Mesodermal cell (in vitro differentiated cells): Measurements from ENCODE around the gene WDFY4.

Experiments
- H3K27ac ChIP-seq: 2 replicates; pipeline ENCODE4 v1.7.0; 2013; ENCODE audit warnings: mild to moderate bottlenecking, low read depth, low read length, moderate library complexity; ENCODE audit not compliant: severe bottlenecking
- H3K36me3 ChIP-seq: 2 replicates; pipeline ENCODE4 v1.7.1; 2013; ENCODE audit warnings: mild to moderate bottlenecking, low read length, moderate library complexity; ENCODE audit not compliant: control insufficient read depth, insufficient read depth
- H3K4me1 ChIP-seq: one replicate; pipeline ENCODE4 v1.7.1; 2013; ENCODE audit warnings: mild to moderate bottlenecking, low read length; ENCODE audit not compliant: insufficient read depth, control insufficient read depth, poor library complexity, severe bottlenecking
- H3K4me3 ChIP-seq: 2 replicates; pipeline ENCODE4 v1.7.0; 2013; ENCODE audit warnings: low read length, control low read depth, mild to moderate bottlenecking; ENCODE audit not compliant: insufficient read depth, poor library complexity, severe bottlenecking; ENCODE audit errors: extremely low read depth
- H3K9me3 ChIP-seq: 2 replicates; pipeline ENCODE4 v1.7.1; 2013; ENCODE audit warnings: mild to moderate bottlenecking, low read length, moderate library complexity; ENCODE audit not compliant: control insufficient read depth
- WGBS, 2 experiments: methylation state at CpG; one replicate each; pipeline ENCODE4 v1.1.5; 2013; ENCODE audit warnings: missing lambda C conversion rate in 2 of 2; ENCODE audit not compliant: insufficient coverage in 2 of 2; 5-methylcytosine and 5-hydroxymethylcytosine counted together

WDFY4 gene

GRCh38 chr10:48993627-48994026, 309.0 kb downstream of the WDFY4 start:
- Histone ChIP-seq H3K4me1 (no peaks in the 10 kb centered on the region), H3K36me3 (no peaks in the 10 kb centered on the region), H3K27ac (no peak overlapping the region), H3K9me3 (no peaks in the 10 kb centered on the region), H3K4me3 (no peak overlapping the region)
- WGBS, 2 experiments: 79 to 90% methylated on average over 3 to 5 of the region's 5 CpGs

GRCh38 chr10:48996329-48996728, 311.7 kb downstream of the WDFY4 start:
- H3K9me3 ChIP-seq: no peaks in the 10 kb centered on the region
- H3K27ac ChIP-seq: no peak overlapping the region
- no peaks in the 10 kb centered on the region for H3K36me3 ChIP-seq
- H3K4me3 ChIP-seq: no peak overlapping the region
- WGBS, 2 experiments: 60 to 90% methylated on average over 3 of the region's 3 CpGs
- no peaks in the 10 kb centered on the region for H3K4me1 ChIP-seq

- 95% methylated on average over 2 of the region's 2 CpGs for WGBS, 2 experiments
- Histone ChIP-seq H3K36me3 (no peaks in the 10 kb centered on the region), H3K9me3 (no peaks in the 10 kb centered on the region), H3K4me3 (no peak overlapping the region), H3K4me1 (no peaks in the 10 kb centered on the region), H3K27ac (no peak overlapping the region)
These were observed 314.7 kb downstream of the WDFY4 start for GRCh38 chr10:48999346-48999745.

GRCh38 chr10:49000437-49001398, 316.0 kb downstream of the WDFY4 start:
- no peak overlapping the region for H3K27ac ChIP-seq
- WGBS, 2 experiments: 82 to 92% methylated on average over 12 of the region's 13 CpGs
- H3K4me1 ChIP-seq: no peaks in the 10 kb centered on the region

GRCh38 chr10:49001402-49001801, 316.7 kb downstream of the WDFY4 start:
- Histone ChIP-seq H3K4me1 (no peaks in the 10 kb centered on the region), H3K4me3 (no peak overlapping the region), H3K9me3 (no peaks in the 10 kb centered on the region), H3K36me3 (no peaks in the 10 kb centered on the region), H3K27ac (no peak overlapping the region)
- WGBS, 2 experiments: 60 to 61% methylated on average over 7 to 9 of the region's 9 CpGs

More at GRCh38 chr10:49000437-49001398, 316.0 kb downstream of the WDFY4 start:
- Histone ChIP-seq H3K9me3 (no peaks in the 10 kb centered on the region), H3K4me3 (no peak overlapping the region), H3K36me3 (no peaks in the 10 kb centered on the region)

GRCh38 chr10:49001870-49002672, 317.4 kb downstream of the WDFY4 start:
- Histone ChIP-seq H3K9me3 (no peaks in the 10 kb centered on the region), H3K4me3 (no peak overlapping the region), H3K36me3 (no peaks in the 10 kb centered on the region), H3K4me1 (no peaks in the 10 kb centered on the region), H3K27ac (no peak overlapping the region)
- 82 to 83% methylated on average over 13 of the region's 17 CpGs for WGBS, 2 experiments

- no peaks in the 10 kb centered on the region for H3K4me1 ChIP-seq
- H3K9me3 ChIP-seq: no peaks in the 10 kb centered on the region
- H3K27ac ChIP-seq: no peak overlapping the region
- H3K36me3 ChIP-seq: no peaks in the 10 kb centered on the region
- 90 to 93% methylated on average over 5 of the region's 5 CpGs for WGBS, 2 experiments
- H3K4me3 ChIP-seq: no peak overlapping the region
These were observed 320.6 kb downstream of the WDFY4 start for GRCh38 chr10:49005270-49005669.

GRCh38 chr10:49007129-49007528, 322.5 kb downstream of the WDFY4 start:
- Histone ChIP-seq H3K27ac (no peak overlapping the region), H3K9me3 (no peaks in the 10 kb centered on the region), H3K4me1 (no peaks in the 10 kb centered on the region), H3K36me3 (no peaks in the 10 kb centered on the region), H3K4me3 (no peak overlapping the region)
- 56 to 59% methylated on average over 3 of the region's 5 CpGs for WGBS, 2 experiments

- Histone ChIP-seq H3K4me1 (no peaks in the 10 kb centered on the region), H3K36me3 (no peaks in the 10 kb centered on the region), H3K27ac (no peak overlapping the region), H3K9me3 (no peaks in the 10 kb centered on the region), H3K4me3 (no peak overlapping the region)
- no CpG with 5 or more reads among the region's 1 CpG for WGBS, 2 experiments
These were observed 323.4 kb downstream of the WDFY4 start for GRCh38 chr10:49008091-49008490.

- no peaks in the 10 kb centered on the region for H3K4me1 ChIP-seq
- no peaks in the 10 kb centered on the region for H3K9me3 ChIP-seq
- no peak overlapping the region for H3K4me3 ChIP-seq
- 90 to 93% methylated on average over 9 to 11 of the region's 13 CpGs for WGBS, 2 experiments
- no peak overlapping the region for H3K27ac ChIP-seq
- H3K36me3 ChIP-seq: no peaks in the 10 kb centered on the region
These were observed 324.0 kb downstream of the WDFY4 start for GRCh38 chr10:49008505-49009198.
